GM18867 (cell line): ENCODE data around the gene GPC6.

Source experiments
- ATAC-seq: cut with Tn5 transposase; IDR thresholded peaks from one replicate; pipeline ENCODE4 v1.9.1; 2021; ENCODE audit warnings: mild to moderate bottlenecking, moderate library complexity; ENCODE audit not compliant: unreplicated experiment

GPC6 gene

DNA sequence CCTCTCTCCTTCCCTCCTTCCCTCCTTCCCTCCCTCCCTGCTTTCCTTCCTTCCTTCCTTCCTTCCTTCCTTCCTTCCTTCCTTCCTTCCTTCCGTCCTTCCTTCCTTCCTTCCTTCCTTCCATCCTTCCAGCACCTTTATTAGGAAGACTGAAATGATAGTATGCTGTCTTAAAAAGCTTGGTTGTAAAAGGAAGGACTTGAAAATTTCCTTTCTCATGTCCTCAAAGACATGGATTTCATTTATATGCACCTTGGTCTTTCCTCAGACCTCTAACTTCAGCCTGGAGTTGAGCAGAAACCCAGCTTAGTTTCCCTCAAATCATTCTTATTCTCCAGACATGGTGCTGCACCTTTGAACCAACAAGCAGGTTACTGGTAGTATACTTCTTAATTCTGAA, 141.7 kb downstream of the GPC6 start:
- ATAC-seq, result no peak

GRCh38 chr13:93368718-93369117, 142.1 kb downstream of the GPC6 start:
- ATAC-seq, result no peak

DNA sequence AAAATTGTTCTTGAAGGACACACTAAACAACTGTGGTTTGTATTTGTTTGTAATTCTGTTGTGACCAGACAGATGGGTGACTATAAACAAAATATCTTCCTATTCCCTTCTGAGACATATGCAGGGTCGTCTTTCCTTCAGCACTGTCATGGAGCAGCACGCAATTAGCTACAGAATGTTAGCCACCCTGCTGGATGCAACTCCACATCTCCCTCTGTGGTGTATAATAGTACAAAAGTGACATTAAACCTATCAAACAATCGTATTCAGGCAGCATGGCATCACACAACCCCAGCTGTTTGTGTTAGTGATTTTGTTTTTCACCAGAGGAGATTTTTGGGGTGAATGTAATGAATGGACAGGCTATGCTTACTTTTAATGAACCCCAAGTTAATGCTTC, 146.2 kb downstream of the GPC6 start:
- ATAC-seq, result no peak

DNA sequence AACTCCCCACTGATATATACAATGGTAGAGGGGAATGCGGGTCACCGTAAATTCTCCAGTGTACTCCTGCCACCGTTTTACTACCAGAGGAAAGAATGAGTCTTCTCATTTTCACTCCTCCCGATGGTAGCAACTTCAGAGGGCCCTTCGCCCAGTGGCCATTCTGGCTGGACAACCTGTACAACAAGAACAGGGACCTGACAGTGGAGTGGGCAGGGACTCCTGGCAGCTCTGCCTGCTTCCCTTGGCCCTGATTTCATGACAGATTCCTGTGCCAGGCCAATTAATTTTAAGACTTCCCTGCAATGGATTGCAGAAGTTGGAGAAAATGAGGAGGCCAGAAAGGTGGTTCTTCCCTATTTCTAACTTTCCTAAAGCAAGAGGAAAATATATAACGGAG, 148.9 kb downstream of the GPC6 start:
- ATAC-seq, result no peak

- no peak for ATAC-seq
These were observed 150.6 kb downstream of the GPC6 start for GRCh38 chr13:93377196-93377595.

GRCh38 chr13:93378184-93378583, 151.6 kb downstream of the GPC6 start:
- no peak for ATAC-seq

- ATAC-seq, result no peak
These were observed 159.5 kb downstream of the GPC6 start for GRCh38 chr13:93386116-93386515.

- ATAC-seq, result no peak
These were observed 162.1 kb downstream of the GPC6 start for GRCh38 chr13:93388701-93389100.

DNA sequence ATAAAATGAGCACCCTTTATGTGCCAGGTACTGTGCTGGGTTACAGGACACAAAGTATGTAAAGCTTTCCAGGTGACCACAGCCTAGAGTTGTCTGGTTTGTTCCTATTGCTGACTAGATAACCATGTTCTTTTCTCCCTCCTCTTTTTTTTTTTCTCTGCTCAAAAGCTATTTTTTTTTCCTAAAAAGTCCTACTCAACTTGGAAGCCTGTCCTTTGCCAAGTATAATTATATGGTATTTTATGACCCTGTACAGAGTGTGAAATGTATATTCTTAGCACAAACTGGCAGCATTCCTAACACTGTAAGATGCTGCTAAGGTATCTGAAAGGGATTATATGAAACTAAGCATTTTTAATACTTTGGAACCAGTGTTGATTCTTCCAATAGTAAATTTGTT, 171.0 kb downstream of the GPC6 start:
- no peak for ATAC-seq

GRCh38 chr13:93398167-93399035, 171.8 kb downstream of the GPC6 start:
- ATAC-seq, result no peak

- no peak for ATAC-seq
These were observed 172.6 kb downstream of the GPC6 start for GRCh38 chr13:93399212-93399611.

- ATAC-seq, result no peak
These were observed 179.5 kb downstream of the GPC6 start for GRCh38 chr13:93406136-93406535.

DNA sequence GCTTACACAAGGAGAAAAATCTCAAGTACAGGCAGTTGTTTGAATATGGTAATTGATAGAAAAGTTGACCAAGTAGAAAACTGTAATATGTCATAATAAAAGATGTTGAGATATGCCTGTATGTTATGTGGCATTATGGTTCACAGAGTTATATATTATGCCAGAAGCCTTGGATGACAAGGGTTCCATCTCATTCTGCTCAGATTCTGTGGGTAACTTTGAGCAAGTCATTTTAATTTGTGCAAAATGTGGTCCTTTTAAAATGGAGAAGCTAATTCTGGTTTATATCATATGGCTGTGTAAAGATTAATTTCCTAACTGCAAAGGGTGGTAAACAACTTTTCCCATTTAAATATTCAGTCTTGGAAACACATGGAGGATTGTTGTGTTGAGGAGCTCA, 180.9 kb downstream of the GPC6 start:
- ATAC-seq, result no peak

DNA sequence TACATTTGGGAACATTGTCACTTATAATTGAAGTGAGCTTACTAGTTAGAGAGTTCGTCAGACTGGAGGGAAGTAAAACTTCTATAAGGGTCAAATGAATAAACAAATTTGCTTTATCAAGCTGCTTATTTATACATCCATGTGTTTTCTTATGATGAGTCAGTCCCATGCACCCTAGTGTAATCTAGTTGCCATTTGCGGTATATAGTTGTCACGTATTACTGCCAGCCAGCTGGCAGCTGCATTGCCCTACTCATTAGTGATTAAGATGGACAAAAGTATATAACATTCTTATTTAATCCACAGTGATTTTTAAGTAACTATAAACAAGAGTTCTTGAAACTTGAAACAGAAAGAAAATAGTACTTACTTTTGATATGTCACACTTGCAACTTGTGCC, 182.4 kb downstream of the GPC6 start:
- no peak for ATAC-seq

DNA sequence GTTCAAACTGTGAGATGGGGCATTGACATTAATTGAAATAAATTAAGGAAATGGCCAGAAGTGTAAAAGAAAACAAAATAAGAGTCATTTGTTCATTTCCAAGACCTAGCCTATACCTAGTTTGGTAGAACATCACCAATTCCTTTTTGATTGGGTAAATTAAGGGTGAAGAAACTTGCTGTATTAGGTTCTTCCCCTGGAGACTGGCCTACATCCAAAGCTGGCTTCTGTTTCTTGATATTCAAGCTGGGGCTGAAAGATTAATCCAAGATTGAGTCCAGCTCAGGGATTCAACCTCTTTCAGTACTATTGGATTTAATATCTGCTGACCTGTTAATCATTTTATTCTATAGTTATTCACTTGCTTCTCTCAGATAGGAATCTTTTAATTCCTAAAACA, 183.2 kb downstream of the GPC6 start:
- ATAC-seq, result no peak

DNA sequence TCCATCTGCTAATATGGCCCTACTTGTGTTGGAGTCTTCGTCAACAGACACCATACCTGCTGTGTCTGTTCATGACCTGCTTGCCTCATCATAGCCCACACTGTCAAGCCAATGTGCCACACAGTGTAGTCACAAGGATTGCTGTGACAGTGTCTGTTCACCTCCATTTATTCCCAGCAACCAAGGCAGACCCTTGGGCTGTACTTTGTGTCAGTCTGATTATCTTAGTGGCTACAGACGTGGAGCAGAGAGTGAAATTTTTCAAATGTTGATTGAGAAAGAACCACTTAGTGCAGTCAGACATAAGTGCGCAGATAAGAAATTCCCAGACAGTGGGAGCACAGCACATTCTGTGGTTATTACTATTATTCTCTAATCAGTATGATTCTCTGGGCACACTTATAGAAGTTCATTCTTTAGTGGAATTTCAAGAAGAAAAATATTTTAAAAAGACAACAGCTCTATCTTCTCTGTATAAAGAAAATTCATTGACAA, 184.6 kb downstream of the GPC6 start:
- no peak for ATAC-seq

DNA sequence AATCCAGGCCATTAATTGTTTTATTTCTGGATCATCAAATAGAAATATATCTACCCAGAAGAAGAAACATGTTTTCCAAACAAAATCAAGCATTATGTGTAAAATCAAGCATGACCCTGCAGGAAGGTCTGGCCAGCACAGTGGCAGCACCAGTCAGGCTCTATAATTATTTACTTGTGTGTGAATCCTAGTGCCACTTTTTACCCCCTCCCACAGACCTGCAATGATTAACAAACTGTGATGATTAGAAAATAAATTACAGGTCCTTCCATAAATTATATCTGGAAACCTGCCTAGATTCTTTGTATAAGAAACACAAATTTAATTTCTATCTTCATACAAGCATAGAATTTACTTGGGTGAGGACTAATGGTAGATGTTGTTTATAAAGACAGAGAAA, 186.1 kb downstream of the GPC6 start:
- ATAC-seq, result no peak

DNA sequence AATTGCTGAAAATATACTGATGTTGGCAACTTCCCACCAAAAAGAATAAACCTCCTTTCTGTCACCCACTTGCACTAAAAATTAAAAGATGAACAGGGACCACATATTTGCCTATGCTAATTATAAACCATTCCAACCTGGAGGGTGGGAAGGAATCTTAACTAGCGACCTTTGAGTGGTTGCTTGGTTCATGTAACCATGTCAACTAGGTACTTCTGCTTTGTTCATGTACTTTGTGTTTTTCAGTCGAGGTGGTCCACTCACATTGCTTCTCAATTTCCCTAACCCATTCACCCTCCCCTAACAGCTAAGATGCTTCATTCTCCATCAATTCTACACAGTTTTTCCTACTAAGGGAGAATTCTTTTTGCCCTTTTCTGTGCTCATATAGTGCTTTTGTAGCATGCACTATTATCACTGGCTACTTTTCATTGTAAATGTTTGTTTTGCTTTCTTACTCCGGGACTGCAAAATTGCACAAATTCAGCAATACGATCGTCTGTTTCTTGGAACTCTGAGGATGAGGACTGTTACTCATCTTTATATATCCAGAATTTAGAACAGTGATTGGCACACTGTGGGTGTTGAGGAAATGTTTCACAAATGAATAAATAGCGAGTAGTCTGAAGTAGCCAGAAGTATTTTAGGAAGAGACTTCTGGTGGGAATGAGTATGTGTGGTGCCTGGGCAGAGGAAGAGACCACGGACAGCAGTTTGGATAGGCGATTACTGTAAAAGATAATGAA, 187.5 kb downstream of the GPC6 start:
- ATAC-seq, result no peak

DNA sequence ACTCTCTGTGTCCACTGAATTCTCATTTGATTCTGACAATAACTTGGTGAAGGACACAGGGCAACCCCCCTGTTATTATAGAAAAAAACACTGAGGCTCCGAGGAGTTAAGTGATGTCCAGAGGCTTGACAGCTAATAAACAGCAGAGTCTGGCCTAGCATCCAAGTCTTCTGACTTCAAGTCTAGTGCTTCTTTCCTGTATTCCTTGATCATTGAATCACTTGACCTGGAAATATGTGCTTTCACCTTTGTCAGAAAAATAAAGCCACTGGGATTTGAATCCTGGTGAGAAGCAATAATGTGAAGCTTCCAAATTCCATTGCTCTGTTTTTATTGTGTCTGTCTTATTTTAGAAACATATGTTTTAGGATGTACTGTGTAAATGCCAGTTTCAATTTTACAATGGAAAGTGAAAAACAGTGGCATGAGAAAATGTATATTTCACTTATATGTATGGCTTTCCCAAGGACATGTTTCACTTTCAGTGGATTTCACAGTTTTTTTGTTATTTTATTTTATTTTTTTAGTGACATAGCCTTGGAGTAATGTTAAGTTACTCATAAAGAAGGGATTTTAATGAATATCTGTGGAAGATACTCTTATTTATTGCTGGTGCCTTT, 190.2 kb downstream of the GPC6 start:
- no peak for ATAC-seq

DNA sequence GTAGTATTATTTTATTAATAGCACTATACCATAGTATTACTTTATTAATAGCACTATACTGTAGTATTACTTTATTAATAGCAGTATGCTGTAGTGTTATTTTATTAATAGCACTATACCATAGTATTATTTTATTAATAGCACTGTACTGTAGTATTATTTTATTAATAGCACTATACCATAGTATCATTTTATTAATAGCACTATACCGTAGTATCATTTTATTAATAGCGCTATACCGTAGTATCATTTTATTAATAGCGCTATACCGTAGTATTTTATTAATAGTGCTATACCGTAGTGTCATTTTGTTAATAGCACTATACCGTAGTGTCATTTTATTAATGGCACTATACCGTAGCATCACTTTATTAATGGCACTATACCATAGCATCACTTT, 191.8 kb downstream of the GPC6 start:
- no peak for ATAC-seq

DNA sequence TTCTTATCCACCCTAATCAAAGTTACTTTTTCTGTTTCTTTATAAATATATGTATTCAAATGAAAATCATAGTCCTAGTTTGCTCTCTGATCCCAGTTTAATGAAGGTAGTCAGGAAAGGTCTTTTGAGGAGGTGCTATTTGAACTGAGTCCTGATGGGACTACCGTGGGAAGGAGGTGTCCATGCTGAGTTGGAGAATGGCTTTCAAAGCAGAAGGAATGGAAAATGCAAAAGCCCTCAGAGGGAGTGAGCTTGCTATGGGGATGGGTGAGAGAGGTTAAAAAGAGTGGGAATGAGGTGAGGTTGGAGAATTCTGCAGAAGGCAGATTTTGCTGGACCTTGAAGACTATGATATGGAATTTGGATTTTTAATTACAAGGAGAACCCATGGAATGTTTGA, 193.6 kb downstream of the GPC6 start:
- ATAC-seq, result no peak

DNA sequence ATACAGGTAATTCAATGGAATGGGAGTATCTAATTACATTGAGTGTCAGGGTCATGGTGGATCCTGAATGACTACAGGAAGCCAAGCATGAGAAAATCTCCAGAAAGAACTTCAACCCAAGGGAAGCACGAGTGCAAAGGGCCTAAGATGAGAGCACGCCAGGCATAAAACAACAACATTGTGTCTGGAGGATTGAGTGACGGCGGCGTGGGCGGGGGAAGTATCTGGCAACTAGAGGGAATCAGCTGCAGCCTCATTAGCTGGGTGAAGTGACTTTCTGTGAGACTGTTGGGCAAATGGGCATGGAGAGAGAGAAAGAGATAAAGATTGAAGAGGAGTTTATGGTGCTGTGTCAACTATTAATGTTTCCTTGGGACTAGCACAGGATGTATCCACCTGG, 194.3 kb downstream of the GPC6 start:
- no peak for ATAC-seq
